Measurements from ENCODE around the gene CCDC71.

The CCDC71 gene

DNA sequence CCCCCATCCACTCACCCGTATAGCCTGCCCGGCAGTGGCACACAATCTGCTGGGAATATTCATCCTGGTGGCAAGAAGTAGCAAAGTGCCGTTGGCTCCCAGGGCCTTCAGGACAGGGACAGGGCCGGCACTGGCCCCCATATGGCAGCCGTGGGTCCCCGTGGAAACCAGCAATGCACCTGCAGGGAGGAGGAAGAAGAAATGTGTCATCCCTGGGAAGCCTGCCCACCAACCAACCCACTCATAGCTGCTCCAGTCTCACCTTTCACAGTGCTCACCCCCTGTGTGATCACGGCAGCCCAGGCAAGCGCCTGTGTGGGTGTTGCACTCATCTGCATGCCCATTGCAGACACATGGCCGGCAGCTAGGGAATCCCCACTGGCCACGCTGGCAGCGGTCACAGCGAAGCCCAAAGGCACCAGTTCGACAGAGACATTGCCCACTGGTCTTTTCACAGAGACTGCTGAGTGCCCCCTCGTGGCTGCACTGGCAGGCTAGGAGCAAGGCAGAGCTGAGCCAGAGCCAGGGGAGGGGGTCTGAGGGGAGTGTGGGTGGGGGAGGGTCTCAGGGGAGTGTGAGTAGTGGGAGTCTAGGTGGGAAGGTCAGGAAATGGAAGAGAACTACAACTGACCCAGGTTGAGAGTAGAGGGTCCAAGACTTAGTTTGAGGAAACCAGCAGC, 41.0 kb downstream of the CCDC71 start:
- DNase-seq = no peak

DNA sequence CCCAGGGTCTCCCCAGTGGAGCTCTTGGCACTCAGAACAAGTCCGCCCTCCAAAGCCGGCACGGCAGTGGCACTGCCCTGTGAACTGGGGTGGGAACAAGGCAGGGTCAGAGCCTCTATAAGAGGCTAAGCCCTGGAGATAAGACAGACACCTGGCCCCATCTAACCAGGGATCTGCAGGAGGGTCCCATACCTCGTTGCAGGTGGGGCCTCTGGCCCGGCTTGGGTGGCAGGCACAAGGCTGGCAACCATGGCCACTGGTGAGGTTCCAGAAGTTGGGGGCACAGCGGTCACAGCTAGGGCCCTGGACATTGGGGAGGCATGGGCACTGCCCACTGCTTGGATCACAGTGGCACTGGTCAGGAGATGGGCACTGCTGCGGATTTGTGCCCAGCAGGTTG, 41.9 kb downstream of the CCDC71 start:
- no peak for DNase-seq

DNA sequence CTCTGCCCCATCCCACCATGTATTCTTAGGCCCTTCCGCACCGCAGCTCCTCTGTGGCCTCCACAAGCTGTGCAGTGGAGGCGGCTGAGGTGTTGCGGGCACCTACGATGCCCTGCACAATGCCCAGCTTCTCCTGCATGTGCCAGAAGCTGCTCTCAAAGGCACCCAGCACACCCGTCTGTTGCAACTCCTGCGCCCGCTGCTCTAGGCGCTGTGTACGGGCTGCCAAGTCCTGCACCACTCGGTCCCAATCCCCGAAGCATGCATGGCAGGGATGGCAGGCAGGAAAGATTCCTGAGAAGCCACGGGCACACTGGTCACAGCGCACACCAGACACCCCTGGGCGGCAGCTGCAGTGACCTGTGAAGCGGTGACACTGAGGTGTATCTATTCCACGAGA, 42.4 kb downstream of the CCDC71 start:
- DNase-seq = no peak

DNA sequence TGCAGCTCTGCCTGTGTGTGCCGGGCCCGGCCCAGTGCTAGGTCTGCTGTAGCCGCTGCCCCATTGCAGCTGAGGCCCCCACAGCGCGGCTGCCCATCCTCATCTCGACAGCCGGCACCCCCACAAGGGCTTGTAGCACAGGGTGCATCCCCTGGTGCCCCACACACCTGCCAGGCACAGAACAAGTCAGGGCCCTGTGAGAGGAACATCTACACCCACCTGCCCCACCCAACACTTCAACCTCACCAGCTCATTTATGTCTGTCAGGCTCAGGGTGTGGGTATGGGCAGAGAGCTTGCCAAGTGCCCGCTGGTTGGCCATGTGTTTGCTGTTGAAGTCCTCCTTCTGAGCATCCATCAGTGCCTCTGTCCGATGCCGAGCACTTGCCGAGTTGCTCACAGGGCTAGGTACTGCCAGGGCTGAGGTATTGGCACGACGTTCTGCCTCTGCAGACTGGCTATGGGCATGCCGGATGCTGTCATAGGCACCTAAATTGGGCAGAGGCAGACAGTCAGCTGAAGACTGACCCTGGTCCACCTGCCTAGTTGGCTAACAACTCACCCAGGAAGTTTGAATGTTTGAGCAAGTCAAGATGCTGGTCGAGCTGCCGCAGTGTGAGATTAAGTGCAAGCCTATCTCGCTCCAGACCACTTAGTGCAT, 43.1 kb downstream of the CCDC71 start:
- no peak for DNase-seq

DNA sequence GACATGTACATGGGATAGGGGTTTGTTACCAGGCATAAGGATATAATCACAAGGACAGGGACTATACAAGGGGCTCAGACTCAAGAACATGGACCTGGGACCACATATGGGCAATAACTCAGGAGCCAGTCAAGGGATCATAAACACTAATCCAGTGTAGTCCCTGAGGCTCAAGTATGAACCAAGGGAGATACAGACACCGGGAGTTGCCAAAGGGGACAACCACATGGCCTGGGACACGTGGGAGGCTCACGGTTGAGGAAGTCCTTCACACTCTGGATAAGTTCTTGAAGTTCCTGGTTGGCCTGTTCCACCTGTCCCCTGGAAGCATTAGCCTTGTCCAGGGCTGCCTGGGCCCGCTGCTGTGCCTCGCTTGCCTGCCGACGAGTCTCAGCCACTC, 43.7 kb downstream of the CCDC71 start:
- no peak for DNase-seq

DNA sequence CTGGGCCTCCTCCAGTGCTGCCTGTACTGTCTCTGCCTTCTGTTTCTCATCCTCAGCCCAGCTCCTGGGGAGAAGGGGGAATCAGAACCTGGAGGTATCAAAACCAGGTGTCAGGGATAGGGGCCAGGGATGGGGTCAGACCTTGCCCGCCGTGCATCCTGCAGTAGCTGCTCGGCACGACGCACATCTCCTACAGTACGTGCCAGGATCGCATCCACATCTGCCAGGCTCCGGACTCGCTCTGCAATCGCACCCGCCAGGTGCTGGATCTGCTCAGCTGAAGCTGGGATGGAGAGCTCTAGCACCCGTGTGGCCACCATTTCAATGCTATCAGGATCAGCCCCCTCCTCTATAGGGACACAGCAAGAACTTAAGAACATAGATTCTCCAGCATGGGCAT, 44.1 kb downstream of the CCDC71 start:
- no peak for DNase-seq

DNA sequence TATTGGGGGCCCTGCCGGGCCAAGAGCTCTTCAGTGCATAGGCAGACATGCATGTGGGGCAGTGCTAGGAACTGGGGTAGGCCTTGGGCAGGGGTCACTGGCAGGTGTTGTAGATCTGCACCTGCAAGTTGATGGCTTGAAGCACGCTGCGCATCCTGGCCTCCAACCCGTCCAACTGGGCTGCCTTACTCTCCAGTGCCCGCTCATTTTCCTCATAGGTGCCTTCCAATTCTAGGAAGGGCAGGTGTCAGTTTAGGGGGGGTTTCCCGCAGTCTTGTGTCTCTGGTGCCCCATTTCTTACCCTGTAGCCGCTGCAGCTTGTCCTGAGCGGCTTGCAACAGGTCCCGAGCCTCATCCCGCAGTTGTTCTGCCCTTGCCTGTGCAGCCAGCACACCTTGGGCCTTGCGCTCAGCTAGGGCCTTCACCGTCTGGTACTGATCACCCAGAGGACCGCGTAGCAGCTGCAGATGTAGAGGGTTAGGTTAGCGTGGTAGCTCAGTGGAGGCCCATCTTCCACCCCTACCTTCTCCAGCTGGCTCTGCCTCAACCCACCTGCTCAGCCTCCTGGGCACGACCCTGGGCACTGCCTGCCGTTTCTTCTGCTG, 44.9 kb downstream of the CCDC71 start:
- DNase-seq = no peak

DNA sequence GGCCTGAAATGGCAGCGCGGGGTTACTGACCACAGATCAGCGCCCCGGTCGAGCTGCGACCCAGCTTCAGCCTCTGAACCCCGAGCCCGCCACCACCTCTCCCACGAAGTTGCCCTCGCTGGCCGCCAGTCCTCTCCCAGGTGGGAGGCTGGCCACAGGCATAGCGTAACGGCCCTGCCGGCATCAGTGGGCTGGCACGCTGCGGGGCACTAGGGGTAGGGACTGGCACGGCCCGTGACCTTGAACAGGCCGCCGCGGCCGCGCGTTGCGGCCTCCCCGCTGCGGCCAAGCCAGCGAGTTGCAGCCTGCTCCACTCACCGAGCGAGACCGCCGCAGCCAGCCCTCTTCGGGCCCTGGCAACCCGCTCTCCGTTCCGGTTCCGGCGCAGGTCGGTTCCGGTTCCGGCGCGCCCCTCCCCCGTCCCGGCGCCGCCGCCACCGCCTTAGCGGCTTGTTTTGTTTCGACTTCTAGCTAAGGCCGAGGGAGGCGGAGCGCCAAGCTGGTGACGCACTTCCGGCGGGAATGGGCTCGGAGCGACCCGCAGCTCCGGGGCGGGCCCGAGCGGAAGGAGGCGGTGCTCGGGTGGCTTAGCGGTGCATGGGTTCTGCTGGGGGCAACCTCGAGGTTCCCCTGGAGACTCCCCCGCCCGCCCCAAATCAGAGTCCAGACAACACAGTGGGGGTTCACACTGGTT, 45.5 kb downstream of the CCDC71 start, which contains the start of gene USP19:
TSS of gene USP19 (minus strand) at position 386 of the 694 bp plus-strand sequence. CDS start 1,678 bp downstream, outside the sequence.
- DNase-seq = peak; percentile 90

DNA sequence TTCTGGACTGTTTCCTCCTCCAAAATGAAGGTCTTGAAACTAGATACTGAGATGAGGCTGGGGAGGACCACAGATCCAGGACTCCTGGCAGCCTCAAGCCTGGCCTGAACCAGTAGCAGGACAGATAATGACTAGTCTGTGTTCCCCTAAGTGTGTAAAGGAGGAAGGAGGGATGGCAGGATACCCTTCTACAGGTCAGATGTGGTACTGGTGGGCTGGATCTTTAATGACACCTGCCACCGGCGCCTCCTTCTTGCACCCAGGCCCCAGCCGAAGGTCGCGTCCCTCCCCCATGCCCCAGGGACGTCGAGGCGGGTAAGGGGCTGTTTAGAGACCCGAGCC, 46.1 kb downstream of the CCDC71 start:
- DNase-seq = no peak

DNA sequence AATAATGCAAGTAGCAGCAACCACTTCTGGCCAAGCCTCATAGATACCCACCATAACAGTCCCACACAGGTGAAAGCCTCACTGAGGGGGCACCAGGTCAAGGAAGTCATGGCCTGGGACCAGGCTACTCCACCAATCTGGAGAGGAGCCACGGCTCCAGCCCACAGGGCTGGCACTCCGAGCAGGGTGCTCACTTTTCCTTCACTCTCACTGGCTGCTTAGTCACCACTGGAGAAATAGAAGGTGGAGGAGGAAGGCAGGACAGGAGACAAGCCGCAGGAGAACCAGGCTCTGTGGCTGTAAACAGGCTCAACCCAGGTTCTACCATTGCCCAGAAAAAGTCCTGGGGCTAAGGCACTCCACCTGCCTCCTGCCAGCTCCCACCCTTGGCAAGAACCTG, 46.7 kb downstream of the CCDC71 start:
- no peak for DNase-seq

DNA sequence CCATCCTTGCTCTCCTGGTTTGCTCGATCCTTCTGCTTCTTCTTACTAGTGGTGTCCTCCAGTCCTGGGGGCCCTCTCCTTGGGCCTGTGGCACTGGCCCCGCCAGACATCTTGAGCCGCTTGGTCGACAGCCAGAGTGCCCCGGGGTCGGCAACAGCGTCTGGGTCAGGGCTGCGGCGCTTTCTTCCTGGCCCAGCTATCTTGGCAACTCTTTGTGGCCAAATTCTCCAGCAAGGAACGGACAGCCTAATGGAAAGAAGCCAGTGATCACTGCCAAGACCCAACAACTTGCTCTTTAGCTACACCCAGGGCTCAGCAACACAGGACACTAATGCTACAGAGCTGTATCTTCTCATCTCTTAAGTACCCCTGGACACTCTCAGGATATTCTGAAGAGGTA, 47.1 kb downstream of the CCDC71 start:
- DNase-seq = no peak

Measured in effector CD4-positive, alpha-beta T cell (primary cell).